Activated effector memory CD4-positive, alpha-beta T cell treated with Interleukin-2 at 50 U/mL for 16 hours (primary cell): ENCODE measurements around the gene CHSY1.

Experiments used
- DNase-seq: peaks from one replicate; pipeline ENCODE4 v3.0.0-alpha.2; 2020

CHSY1 gene

DNA sequence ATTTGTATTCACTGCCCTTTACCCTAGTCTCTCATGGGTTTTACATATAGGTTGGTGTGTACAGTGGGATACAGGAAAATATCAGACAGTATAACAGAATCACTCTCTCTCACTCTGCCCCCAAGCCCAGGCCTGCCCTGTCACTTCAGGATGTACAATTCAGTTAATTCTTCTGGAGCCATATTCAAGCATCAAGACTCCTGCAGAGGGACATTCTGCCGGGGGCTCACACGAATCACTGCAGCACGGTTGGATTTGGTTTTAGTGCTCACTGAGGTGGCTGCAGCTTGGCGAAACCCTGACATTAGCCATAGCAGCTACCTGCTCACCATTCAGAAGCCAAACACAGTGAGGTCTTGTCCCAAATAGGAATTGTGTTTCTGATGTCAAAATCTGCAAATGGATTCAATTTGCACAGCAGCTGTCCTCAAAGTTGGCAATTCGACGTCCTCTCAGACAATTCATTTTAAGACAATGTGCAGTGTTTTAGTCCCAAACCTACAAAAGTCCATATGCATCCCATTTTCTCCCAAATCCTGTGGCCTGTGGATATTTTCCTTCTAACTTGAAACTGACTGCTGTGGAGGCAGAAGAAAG is 82.9 kb downstream of the CHSY1 start:
- DNase-seq, result no peak

- DNase-seq, result no peak
These were observed 83.4 kb downstream of the CHSY1 start for GRCh38 chr15:101168463-101168824.

- peak; percentile 53 for DNase-seq
These were observed 83.9 kb downstream of the CHSY1 start for GRCh38 chr15:101167753-101168462.

- no peak for DNase-seq
These were observed 84.5 kb downstream of the CHSY1 start for GRCh38 chr15:101167411-101167752.

GRCh38 chr15:101165905-101166471 is 85.9 kb downstream of the CHSY1 start:
- no peak for DNase-seq

DNA sequence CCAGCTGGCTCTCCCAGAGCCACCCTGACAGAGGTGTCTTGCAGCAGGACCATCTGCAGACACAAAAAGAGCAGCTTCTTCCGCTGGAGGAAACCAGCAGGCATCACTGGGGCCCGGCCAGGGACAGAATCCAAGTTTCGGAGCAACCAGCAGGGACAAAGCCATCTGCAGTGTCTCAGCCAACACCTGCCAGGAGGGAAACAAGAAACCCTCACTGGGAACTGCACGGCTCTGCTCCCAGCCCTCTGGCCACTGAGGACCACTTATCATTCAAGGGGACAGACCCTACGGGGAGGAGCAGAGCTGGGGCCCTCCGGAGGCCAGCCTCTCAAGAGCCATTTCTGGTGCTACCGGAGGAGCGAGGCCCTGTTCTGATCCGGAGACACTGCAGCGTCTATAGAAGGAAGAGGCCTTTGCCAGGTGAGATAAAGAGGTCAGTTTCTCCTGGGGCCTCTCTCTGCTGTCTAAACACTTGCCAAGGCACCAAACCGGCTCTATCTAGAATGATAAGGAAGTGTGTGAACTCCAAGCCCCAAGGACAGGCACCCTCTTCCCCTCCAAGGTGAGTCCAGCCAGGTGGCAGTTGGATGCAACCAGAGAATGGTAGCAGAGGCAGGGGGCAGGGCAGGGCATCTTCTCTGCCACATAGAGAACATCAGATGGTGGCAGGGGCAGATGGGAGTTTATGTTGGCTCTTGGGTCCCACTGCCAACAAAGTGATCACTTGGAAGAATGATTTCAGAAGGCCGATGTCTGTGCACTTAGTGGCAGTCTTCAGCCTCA is 89.0 kb downstream of the CHSY1 start:
- DNase-seq, result no peak

GRCh38 chr15:101161656-101162055 is 90.2 kb downstream of the CHSY1 start:
- no peak for DNase-seq

DNA sequence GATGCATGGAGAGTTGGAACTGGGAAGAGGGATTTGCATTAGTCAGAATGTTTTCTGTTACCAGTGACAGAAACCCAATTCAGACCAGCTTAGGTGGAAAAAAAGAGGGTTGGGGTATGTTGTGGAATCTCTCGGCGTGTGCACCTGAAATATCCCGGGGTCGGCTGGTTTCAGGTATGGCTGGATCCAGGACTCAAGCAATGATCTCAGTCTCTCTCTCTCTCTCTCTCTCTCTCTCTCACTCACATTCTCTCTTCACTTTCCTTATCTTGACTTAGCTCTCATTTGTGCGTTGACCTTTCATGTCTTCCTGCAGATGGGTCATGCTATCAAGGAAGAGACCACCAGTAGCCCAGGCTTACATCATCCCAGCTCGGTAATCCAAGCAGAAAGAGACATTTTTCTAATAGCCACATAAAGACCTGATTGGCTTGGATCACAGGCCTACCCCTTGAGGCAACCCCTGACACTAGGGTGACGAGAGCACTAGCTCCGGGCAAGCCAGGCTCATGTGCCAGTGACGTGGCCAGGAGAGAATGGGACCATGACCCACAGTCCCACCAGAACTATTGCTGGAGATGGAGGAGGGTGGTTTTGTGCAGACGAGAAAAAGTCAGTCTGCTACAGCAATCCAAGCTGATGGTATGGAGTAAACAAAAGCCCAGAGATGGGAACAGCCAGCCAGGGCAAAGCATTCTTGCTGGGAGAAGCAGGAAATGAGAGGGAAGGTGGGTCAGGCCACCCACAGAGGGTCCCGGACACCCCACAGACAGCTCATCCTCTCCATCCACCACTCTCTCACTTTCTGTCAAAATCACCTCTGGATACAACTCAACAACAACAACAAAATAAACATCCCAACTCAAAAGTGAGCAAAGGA is 91.7 kb downstream of the CHSY1 start:
- no peak for DNase-seq

GRCh38 chr15:101159096-101159935 is 92.5 kb downstream of the CHSY1 start:
- no peak for DNase-seq

- DNase-seq, result no peak
These were observed 93.4 kb downstream of the CHSY1 start for GRCh38 chr15:101158166-101159095.

DNA sequence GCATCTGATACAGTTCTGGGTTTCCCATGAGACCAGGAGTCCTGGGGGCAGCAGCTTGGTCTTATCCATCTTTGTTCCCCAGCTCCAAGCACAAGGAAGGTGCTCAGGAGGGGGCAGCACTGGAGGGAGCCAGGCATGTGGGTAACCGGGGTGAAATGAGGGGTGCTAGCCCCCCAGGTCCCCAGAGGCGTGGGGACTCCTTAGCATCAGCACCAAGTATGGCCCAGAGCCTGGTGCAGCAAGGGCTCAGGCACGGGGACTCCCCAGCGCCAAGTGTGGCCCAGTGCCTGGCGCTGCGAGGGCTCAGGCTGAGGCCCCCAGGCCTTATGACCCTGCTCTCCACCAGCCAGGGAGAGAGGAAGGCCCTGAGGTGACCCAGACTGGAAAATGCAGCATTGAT is 94.1 kb downstream of the CHSY1 start:
- no peak for DNase-seq

GRCh38 chr15:101156509-101157159 is 95.2 kb downstream of the CHSY1 start:
- no peak for DNase-seq

DNA sequence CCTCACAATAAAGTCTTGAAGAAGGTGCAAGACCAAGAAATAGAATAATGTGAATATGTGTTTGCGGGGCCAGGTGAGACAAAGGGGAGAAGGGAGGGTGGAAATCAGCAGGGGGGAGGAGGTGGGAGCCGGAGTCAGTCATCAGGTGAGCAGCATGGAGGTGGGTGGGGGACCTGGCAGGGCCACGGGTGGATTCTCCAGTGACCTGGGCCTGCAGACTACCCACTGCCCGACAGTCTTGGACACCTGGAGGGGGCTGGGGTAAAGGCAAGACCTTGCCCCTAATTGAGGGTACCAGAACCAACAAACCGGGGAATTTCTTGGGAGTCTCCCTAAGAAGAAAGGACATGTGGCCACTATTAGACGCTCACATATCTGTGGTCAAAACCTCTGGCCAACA is 95.8 kb downstream of the CHSY1 start:
- no peak for DNase-seq

GRCh38 chr15:101153801-101154656 is 97.8 kb downstream of the CHSY1 start:
- no peak for DNase-seq

- no peak for DNase-seq
These were observed 98.9 kb downstream of the CHSY1 start for GRCh38 chr15:101152914-101153313.

DNA sequence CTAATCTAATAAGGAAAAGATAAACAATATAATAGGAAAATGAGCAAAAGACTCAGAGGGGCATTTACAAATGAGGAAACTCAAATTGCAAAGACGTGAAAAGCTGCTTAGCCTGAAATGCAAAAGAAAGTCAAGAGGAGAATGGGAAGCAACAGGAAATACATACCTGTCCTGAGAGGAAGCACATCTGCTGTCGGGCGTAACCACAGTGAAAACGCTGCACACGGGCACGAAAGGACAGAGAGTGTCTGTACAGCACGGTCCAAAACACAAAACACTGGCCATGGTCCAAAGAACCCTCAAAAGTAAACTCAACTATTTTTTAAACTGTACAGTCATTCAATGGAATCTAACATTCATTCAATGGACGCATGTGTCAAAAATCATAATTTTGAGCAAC is 100.6 kb downstream of the CHSY1 start:
- DNase-seq, result no peak

GRCh38 chr15:101150723-101151040 is 101.2 kb downstream of the CHSY1 start:
- no peak for DNase-seq

- no peak for DNase-seq
These were observed 101.8 kb downstream of the CHSY1 start for GRCh38 chr15:101149864-101150722.
